Loucy (cell line): ENCODE results near the gene EEPD1.

Source experiments
- H2AFZ ChIP-seq: fragments of 200-600 bp; sonication (generic); 2 replicates; pipeline ENCODE4 v1.6.0; 2016; ENCODE audit warnings: antibody characterized with exemption, mild to moderate bottlenecking, low read length, moderate library complexity
- H3F3A ChIP-seq: fragments of 200-600 bp; 2 replicates; pipeline ENCODE4 v1.6.0; 2016; ENCODE audit warnings: antibody characterized with exemption, low read depth, mild to moderate bottlenecking
- H3K27me3 ChIP-seq: fragments of 200-600 bp; sonication (generic); 2 replicates; pipeline ENCODE4 v1.6.1; 2014; ENCODE audit warnings: low read length, mild to moderate bottlenecking; ENCODE audit not compliant: insufficient read depth, poor library complexity, severe bottlenecking
- H3K36me3 ChIP-seq: fragments of 200-600 bp; sonication (generic); 2 replicates; pipeline ENCODE4 v1.6.1; 2016; ENCODE audit warnings: low read length; ENCODE audit not compliant: insufficient read depth
- H3K4me1 ChIP-seq: fragments of 200-600 bp; sonication (generic); 2 replicates; pipeline ENCODE4 v1.5.1; 2014; ENCODE audit warnings: low read length, mild to moderate bottlenecking; ENCODE audit not compliant: insufficient read depth, poor library complexity, severe bottlenecking
- H3K4me2 ChIP-seq: fragments of 200-600 bp; sonication (generic); 2 replicates; pipeline ENCODE4 v1.6.0; 2014; ENCODE audit warnings: antibody characterized with exemption, low read length, low read depth, mild to moderate bottlenecking; ENCODE audit not compliant: poor library complexity, severe bottlenecking
- H3K4me3 ChIP-seq: fragments of 200-600 bp; sonication (generic); 2 replicates; pipeline ENCODE4 v1.5.1; 2014; ENCODE audit warnings: low read length, mild to moderate bottlenecking, mixed read lengths; ENCODE audit not compliant: poor library complexity, severe bottlenecking
- H3K79me2 ChIP-seq: fragments of 200-600 bp; sonication (generic); 2 replicates; pipeline ENCODE4 v1.6.1; 2014; ENCODE audit warnings: low read length; ENCODE audit not compliant: insufficient read depth
- H3K9ac ChIP-seq: fragments of 200-600 bp; sonication (generic); 2 replicates; pipeline ENCODE4 v1.6.0; 2014; ENCODE audit warnings: mild to moderate bottlenecking, low read depth, low read length, moderate library complexity; ENCODE audit not compliant: poor library complexity, severe bottlenecking
- H3K9me2 ChIP-seq: fragments of 200-600 bp; sonication (generic); replicated peaks from 2 replicates; pipeline ENCODE4 v1.6.1; 2016; ENCODE audit warnings: low read depth, low read length, mixed read lengths
- H3K9me3 ChIP-seq: fragments of 200-600 bp; sonication (generic); 2 replicates; pipeline ENCODE4 v1.6.1; 2014; ENCODE audit warnings: mild to moderate bottlenecking, antibody characterized with exemption, low read length, low read depth; ENCODE audit not compliant: insufficient read depth
- H4K20me1 ChIP-seq: fragments of 200-600 bp; sonication (generic); 2 replicates; pipeline ENCODE4 v1.6.0; 2014; ENCODE audit warnings: antibody characterized with exemption, low read length, mild to moderate bottlenecking; ENCODE audit not compliant: insufficient read depth, poor library complexity, severe bottlenecking
- CTCF ChIP-seq: fragments of 200-600 bp; sonication (generic); conservative IDR thresholded peaks from 2 replicates; pipeline ENCODE4 v1.5.1; 2014; ENCODE audit warnings: mild to moderate bottlenecking, antibody characterized with exemption, low read length
- EZH2phosphoT487 ChIP-seq: fragments of 200-600 bp; IDR thresholded peaks from 2 replicates; pipeline ENCODE4 v1.6.1; 2018; ENCODE audit warnings: antibody characterized with exemption, mild to moderate bottlenecking, moderate library complexity, borderline replicate concordance

EEPD1 gene

DNA sequence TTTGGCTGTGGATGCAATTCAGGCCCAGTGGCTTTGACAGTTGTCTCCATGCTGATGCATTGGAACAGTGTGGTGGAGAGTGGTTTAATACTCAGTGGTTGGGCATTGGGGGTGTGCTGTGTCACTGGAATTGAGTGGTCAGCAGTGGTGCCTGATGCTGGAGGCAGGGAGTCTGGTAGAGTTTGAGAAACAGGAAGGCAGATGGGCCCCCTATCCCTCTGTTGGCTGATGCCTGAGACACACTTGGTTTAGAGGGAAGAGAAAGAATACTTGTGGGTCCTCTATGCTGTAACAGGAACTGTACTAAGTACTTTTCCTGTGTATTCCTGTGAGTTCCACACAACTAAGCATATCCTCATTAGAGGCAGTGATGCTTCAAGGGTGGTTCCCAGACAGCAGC is 55.4 kb downstream of the EEPD1 start:
- peaks cover 65% of the 10 kb centered on the region for H3K4me1 ChIP-seq
- no peaks in the 10 kb centered on the region for H3K27me3 ChIP-seq
- H3K36me3 ChIP-seq: no peaks in the 10 kb centered on the region
- H3K4me2 ChIP-seq: peak overlapping the region; percentile 53
- H3K9me2 ChIP-seq: no peaks in the 10 kb centered on the region
- no peaks in the 10 kb centered on the region for H3F3A ChIP-seq
- peak overlapping the region; percentile 44 for H3K9ac ChIP-seq
- no peaks in the 10 kb centered on the region for H4K20me1 ChIP-seq
- peak overlapping the region; percentile 11 for H3K4me3 ChIP-seq
- TF ChIP-seq EZH2phosphoT487 (no peak), CTCF (no peak)
- no peak overlapping the region for H2AFZ ChIP-seq
- no peaks in the 10 kb centered on the region for H3K9me3 ChIP-seq
- H3K79me2 ChIP-seq: no peaks in the 10 kb centered on the region

- H3K9me2 ChIP-seq: no peaks in the 10 kb centered on the region
- no peaks in the 10 kb centered on the region for H3F3A ChIP-seq
- no peak overlapping the region for H3K4me3 ChIP-seq
- no peaks in the 10 kb centered on the region for H3K36me3 ChIP-seq
- H3K4me2 ChIP-seq: peak overlapping the region; percentile 53
- peaks cover 58% of the 10 kb centered on the region for H3K4me1 ChIP-seq
- TF ChIP-seq EZH2phosphoT487 (no peak), CTCF (no peak)
- no peaks in the 10 kb centered on the region for H3K9me3 ChIP-seq
- H3K79me2 ChIP-seq: no peaks in the 10 kb centered on the region
- H3K27me3 ChIP-seq: no peaks in the 10 kb centered on the region
- no peak overlapping the region for H2AFZ ChIP-seq
- no peaks in the 10 kb centered on the region for H4K20me1 ChIP-seq
- H3K9ac ChIP-seq: no peak overlapping the region
Measured at GRCh38 chr7:36208997-36209813, 56.2 kb downstream of the EEPD1 start.

DNA sequence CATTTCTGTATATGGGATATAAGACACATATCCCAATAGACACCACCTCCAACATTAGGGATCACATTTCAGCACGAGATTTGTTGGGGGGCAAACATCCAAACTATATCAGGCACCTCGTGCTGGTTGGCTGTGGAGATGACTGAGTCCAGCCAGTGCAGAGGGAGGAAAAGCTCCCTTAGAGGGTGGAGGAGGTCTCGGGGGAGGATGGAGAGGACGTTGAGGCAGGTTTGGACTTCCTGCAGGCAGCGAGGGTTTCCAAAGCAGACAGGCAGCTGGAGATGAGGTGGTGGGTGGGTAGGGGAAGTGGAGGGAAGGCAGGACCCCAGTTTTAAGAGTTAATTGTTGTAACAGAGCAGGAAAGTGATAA is 56.7 kb downstream of the EEPD1 start:
- no peaks in the 10 kb centered on the region for H3F3A ChIP-seq
- TF ChIP-seq CTCF: no peak
- no peaks in the 10 kb centered on the region for H3K36me3 ChIP-seq
- H3K27me3 ChIP-seq: no peaks in the 10 kb centered on the region
- peaks cover 52% of the 10 kb centered on the region for H3K4me1 ChIP-seq
- H4K20me1 ChIP-seq: no peaks in the 10 kb centered on the region
- H3K9me3 ChIP-seq: no peaks in the 10 kb centered on the region
- H3K4me2 ChIP-seq: peak overlapping the region; percentile 53
- H3K9ac ChIP-seq: no peak overlapping the region
- no peaks in the 10 kb centered on the region for H3K79me2 ChIP-seq
- no peak overlapping the region for H2AFZ ChIP-seq
- H3K9me2 ChIP-seq: no peaks in the 10 kb centered on the region
- no peak overlapping the region for H3K4me3 ChIP-seq
